ENCODE results near the gene CYGB.
"Not testable (repeated sequence)": the region's sequence is repeated elsewhere in the genome, so short reads cannot be mapped to it uniquely, and the experiment has no call there.

Gene CYGB

DNA sequence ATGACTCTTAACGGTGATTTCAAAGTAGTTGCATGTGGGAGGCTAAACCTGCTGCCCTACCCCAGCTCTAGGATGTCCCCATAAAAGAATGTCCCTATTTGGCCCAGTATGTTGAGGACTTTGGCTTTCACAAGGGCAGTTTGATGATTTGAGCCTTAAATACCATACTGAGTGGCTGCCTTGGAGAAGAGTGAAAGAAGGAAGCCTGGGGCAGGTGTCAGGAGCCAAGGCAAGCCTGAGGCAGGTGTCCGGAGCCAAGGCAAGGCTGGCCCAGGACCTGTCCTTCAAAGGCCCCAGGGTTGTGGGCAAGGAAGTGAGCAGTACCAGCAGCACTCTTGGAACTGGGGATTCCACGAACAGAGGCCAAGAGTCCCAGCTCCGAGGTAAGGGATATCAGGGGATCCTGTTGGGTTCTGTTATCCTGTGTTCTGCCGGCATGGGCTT lies 29.5 kb upstream of the CYGB start:
- DNase-seq, result no peak

DNA sequence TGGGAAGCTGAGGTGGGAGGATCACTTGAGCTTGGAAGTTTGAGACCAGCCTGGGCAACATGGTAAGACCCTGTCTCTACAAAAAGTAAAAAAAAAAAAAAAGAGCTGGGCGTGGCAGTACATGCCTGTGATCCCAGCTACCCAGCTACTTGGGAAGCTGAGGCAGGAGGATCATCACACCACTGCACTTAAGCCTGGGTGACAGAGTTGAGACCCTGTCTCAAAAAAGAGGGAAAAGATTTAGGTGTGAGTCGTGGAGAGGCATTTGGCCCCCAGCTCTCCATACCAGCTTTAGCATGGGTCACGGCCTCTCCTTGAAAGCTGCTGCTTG lies 29.1 kb upstream of the CYGB start:
- DNase-seq, result no peak

DNA sequence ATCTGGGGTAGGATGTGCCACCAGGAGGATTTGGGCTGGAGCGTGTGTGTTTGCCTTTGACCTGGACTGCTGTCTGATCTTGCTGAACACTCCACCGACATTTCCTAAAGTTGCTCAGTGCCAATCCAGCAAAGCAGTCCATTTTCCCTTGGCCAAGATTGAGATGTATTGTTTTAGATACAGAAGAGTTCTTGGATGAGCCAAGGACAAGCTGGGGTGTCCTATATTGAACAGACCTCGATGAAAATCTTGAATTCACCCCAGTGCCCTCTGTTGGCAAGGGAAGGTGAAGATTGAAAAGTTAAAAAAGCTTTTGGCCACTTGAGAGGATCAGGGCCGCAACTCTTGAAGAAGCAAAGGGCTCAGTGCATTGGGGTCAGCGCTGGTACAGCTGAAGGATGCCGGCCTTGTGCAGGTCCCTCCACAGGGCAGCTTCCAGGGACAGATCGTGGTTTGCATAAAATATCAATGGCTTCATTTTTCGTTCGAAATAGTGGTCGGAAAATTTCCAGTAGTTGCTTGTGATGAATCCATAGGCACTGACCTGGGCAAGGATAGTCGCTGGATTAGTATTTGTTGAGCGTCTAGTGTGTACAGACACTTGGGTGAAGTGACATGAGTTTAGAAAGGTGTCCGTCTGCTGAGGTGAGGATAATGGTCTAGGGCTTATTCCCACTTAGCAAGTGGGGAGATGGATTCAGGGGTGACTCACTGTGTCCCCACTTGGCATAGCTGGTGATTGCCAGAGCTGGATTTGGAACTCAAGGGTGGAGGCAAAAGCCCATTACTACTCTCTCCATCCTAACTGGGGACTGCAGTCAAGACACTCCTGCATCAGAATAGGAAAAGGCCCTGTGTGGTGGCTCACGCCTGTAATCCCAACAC lies 28.5 kb upstream of the CYGB start:
- DNase-seq, result no peak

DNA sequence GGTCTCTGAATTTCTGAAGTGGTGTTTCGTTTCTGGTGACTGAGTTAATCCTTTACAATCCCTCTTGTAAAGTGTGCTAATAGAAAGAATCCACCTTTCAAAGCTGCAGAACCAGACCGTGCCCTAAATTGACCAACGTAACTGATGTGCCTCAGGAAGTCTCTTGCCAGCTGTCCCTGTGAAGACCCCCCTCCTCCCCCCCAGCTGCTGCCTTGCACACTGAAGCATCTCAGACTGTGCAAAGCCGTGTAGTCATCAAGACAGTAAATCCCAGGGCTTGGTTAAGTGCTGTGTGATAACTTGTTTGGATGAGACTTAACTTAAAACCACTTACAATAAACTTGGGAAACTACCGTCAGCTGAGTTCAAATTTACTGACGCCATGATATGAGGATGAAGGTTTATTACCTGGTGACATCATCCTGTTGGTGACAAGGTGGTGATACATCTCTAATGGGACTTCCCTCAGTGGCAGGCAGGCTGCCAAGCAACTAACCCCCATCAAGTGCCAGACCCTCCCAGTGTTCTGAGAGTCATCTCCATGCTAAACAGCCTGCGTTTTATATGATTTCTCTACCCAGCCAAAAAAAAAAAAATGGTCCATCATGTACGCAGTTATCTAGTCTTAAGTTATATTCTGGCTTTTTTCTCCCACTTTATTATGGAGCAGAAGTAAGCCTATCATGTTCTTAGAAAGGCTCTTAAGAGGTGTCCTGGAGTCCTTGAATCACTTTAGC lies 27.6 kb upstream of the CYGB start:
- DNase-seq, result peak; percentile 50

DNA sequence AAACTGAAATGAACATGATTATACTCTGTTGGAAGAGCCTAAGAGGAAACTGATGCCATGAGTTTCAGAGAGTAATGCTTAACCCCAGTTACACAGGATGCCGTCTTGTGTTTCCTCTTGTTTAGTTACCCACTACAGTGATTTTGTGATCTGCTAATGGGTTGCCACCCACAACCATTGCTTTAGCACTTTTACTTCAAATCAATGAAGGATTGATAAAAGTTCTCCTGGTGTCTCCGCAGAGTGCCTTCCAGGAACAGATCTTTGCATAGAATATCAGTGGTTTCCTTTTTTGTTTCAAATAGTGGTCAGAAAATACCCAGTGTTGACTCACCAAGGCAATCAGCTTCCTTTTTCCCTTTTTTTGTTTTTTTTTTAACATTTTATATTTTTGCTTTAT lies 25.9 kb upstream of the CYGB start:
- DNase-seq, result not testable (repeated sequence)

DNA sequence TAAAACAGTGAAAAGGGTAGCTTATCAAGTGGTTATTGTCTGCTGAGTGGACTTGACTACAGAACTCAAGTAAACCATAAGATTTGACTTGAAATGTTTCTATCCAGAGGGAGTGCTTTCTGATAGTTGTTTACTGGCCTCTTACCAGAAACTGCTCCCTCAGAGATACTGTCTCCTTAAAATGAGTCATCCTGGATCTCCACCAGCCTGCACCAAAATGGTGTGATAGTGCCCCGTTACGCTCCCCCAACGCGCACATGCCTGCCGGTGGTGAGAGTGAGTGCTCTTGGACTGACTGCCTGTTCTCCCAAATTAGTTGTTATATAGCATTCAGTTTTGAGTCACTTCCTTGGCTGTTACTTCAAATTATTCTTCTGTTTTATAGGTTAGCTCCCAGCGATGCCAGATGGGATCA lies 25.2 kb upstream of the CYGB start:
- no peak for DNase-seq

DNA sequence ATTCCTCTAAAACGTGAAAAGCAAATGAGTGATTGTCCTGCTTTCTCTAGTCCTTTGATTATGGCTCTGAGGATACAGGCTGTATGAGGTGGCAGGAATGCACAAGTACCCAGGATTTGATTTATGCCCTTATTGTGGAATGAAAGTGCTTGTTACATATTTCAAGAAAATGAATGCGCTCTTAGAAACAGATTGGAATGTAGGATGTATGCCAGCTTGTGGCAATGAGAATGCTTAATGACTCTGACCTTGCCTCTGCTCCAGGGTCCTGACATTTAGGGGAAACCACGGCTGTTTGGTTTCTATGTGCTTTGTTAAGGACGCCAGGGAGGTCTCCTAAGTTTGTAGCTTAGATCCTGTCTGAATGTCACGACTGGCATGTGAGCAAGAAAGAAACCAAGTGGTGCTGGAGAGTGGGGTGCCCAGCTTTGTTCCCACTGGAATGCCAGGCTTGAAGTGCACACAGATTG lies 24.3 kb upstream of the CYGB start:
- DNase-seq, result no peak

DNA sequence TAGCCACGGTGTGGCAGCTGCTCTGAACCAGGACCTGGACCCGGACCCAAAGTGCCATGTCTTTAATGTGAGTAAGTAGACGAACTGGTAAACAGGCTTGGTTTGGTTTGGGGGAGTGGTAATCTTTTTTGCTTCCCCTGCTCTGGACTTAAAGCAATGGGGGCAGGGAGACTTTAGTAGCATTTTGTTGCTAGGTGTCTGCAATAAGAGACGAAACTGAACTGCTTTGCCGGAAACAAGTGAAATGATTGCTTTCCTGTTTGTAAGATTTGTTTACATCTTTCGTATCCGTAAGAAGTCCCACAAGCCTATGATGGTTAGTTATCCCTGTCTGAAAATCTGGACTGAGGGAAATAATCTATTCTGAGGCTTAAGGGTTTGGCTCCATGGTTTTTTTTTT lies 23.8 kb upstream of the CYGB start:
- no peak for DNase-seq

DNA sequence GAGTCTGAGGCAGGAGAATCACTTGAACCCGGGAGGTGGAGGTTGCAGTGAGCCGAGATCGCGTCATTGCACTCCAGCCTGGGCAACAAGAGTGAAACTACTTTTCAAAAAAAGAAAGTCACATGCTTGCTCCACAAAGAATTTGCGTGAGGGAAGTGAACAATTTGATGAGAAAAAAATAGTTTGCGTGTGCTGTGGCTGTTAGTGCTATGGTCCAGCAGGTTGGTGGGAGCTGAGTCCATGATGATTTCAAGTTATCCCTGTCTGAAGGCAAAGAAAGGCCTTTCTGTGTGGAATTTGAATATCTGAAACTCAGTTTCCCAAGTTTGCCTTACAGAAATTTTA lies 23.3 kb upstream of the CYGB start:
- no peak for DNase-seq

DNA sequence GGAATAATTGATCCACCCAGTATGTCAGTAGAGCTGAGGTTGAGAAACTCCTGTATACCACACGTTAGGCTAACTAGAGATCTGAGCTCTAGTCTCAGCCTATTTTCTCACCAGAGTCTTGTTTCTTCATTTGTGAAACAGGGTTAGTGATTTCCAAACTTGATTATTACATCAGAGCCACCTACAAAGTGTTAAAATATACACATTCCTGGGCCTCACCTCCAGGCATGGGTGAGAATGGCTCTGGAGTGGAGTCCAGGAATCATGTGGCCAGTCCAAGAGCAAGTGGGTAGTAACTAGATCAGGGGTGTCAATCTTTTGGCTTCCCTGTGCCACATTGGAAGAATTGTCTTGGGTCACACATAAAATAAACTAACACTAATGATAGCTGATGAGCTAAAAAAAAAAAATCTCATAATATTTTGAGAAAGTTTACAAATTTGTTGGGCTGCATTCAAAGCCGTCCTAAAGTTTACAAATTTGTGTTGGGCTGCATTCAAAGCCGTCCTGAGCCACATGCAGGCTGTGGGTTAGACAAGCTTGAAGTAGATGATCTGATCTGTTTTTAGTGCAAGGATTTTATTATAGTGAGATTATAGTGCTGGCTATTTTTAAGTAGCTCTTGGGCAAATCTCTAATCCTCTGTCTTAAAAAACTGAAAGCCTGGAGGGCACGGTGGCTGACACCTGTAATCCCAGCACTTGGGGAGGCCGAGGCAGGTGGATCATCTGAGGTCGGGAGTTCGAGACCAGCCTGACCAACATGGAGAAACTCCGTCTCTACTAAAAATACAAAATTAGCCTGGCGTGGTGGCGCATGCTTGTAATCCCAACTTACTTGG lies 22.7 kb upstream of the CYGB start:
- no peak for DNase-seq

DNA sequence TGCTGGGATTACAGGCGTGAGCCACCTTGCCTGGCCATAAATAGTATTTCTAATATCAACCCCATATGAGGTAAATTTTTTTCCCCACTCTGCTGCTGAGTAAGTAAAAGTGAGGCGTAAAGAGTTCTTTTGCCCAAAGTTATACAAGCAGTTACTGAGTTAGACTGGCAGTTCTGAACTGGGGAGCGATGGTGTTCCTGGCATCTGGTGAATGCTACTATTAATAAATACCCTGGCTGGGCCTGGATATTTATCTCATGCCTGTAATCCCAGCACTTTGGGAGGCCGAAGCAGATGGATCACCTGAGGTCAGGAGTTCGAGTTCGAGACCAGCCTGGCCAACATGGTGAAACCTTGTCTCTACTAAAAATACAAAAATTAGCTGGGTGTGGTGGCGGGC lies 22.0 kb upstream of the CYGB start:
- DNase-seq, result not testable (repeated sequence)

DNA sequence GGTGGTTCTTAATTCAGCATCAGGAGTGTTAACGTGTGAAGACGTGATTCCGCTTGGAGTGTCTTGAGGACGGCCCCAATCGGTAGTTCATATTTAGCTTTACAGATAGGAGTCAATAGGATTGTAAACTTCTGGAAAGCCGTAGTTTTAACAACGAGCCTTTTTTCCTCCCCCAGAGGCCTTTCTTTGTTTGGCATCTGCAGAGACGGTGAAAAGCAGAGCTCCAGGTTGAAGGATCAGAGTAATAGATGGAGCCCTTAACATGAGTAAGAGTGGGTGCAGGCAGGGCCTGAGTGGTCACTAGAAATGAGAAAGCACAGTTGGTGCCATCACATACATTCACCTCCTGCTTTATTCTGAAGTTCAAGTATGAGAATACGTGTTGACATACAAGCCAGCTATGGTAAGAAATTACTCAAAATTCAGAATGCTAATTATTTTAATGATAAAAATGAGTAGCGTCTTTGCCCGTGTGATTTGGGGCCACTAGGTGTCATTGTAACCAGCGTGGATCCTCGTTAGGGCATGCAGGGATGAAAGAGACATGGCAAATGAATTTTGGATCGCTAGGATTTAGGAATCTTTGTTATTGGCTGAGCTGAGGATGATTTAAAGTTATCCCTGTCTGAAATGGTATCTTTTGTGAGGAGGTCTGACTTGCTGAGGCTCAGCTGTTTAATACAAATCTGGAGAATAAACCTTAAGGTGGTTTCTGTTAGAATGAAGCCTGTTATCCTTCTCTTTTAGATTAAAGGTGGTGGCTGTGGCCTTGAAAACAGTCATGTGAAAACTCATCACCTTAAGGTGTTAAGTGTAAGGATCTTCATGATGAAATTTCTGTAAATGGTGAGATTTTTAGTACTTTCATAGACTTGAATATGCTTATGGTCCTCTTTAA lies 20.9 kb upstream of the CYGB start:
- no peak for DNase-seq

DNA sequence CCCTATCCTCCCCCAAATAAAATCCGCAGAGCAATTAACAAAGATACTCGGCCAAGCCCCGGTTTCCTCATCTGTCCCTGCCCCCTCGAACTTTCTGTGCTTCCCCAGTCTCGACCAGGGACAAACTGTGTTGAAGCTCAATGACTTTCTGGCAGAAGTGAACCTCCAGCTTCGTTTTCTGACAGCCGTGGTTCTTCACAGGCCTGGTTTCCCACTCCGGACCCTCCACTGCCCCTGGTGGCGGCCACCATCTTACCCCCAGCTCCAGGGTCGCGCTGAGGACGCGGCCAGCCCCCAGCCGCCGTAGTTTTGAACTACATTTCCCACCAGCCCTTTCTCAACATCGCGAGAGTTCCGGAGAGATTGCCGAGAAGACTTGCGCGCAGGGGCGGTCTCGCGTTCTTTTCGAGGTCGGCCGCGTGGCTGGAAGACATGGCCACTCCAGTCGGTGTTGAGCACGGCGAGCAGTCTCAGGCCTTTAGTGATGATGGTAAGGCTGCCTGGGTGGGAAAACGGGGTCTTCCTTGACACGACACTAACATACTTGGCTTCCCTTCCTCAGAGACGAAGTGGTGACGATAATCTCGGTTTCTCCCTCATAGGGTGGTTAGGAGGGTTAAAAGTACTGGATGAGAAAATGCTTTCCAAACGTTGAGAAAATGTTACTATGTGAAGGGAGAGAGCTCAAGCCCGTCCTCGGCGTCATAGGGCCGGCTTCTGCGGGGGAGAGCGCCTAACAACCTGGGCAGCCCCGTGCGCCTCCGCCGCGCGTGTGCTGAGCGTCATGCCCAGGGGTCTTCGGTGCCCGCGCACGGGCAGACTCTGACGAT lies 20.1 kb upstream of the CYGB start:
- peak; percentile 90 for DNase-seq

DNA sequence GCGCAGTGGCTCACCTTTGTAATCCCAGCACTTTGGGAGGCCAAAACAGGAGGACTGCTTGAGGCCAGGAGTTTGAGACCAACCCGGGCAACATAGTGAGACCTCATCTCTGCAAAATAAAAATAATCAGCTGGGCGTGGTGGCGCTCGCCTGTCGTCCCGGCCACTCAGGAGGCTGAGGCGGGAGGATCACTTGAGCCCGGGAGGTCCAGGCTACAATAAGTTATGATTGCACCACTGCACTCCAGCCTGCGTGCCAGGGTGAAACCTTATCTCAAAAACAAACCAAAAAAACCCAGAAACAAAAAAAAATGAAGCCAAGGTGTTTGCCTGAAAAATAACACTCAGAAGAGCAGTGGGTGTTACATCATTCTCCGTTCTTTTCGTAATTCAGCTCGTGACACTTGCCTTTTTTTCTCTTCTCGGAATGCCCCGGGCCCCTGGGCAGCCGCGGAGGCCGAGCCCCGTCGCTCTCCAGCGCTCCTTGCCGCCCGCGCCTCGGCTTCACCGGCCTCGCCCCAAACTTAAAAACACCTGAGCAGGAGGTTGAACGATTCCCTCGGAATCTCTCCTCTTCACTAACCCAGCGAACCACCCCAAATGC lies 19.4 kb upstream of the CYGB start:
- DNase-seq, result peak; percentile 44

DNA sequence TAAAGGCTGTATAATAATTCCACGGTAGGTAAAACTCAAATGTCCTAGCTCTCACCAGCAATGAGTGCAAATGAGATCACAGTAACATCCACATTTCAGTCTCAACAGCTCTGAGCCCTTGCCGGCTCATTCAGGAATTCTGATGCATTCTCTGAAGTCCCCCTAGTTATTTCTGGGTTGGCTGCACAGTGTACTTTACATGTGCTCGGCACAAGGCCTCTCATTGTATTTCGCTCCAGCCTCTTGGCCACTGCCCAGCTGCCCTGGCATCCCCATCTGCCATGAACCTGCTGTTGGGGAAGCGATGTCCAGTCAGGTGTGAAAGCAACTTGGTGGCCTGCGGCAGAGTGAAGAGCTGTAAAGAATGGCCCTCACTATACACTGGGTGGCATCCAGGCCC lies 16.6 kb upstream of the CYGB start:
- DNase-seq, result no peak

DNA sequence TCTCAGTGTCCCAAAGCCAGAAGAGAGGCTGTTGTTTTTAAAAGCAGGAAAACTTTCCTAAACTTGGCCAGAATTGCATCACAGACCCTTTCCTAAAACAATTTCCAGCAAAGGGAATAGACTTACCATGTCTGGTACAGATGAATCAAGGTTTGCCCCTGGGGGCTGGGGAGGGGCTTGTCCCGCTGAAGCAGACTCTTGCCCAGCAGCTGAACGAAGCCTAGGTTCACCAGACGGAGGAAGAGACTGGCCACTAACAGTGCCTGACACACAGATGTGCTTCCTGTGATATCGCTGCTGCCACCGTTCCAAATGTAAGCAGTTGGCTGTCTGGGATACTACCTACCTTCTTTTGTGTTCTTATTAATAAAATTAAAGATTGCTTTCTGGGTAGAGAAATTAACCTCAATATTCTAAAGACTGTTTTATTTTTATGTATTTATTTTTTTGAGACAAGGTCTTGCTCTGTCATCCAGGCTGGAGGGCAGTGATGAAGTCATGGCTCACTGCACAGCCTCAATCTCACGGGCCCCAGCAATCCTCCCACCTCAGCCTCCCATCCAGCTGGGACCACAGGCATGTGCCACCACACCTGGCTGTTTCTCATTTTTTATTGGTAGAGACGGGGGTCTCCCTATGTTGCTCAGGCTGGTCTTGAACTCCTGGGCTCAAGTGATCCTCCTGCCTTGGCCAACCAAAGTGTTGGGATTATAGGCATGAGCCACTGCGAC lies 15.8 kb upstream of the CYGB start:
- DNase-seq, result no peak

DNA sequence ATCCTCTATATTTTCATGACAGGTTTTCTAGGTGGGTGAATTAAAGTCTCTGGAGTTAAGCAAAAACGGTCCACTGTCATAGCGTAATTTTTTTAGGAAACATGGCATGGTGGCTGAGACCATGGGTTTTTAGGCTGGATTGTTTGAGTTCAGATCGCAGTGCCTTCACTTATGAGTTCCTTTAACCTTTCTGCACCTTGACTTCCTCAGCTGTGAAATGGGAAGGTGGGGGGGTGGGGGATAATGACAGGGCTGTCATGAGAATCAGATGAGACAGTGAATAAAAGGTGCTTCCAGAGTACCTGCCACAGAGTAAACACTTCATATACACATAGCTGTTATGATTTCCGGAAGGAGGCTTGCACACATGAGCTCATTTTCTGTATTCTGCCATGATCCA lies 14.2 kb upstream of the CYGB start:
- DNase-seq, result no peak

DNA sequence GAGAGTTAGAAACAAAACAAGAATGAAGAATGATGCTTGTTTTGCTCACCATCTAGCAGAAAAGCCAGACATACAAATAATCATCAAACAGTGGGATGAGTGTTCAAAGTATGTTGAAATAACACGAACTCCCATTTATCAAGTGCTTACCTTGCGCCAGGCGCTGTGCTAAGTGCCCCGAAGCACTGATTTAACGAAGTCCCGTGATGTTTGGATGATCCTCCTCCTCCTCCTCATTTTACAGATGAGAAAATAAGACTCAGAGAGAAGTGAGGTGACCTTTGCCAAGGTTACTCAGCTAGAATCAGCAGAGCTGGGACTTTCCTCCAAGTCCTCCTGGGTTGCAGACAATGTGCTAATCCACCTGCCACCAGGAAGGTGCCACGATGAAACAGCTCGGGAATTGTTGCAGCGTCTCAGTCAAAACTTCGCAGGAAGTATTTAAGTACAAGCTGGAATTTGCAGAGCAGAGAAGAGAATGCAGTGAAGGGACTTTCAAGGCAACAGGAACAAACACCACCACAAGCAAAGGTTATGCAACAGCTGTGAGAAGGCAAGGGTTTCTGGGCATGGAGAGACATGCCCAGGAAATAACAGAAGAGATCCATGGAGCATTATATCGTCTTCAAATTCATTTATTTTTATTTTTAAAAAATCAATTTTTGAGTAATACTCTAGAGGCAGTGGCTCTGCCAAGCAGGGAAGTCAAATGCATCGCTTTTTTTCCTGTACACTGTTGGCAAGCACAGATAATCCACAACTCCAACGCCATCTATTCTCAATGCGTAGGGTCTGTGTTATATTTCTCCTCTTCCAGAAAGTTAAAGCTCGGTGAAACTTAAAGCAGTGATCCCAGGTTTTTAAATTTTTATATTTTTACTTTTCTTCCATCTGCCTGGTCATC lies 13.5 kb upstream of the CYGB start:
- no peak for DNase-seq

DNA sequence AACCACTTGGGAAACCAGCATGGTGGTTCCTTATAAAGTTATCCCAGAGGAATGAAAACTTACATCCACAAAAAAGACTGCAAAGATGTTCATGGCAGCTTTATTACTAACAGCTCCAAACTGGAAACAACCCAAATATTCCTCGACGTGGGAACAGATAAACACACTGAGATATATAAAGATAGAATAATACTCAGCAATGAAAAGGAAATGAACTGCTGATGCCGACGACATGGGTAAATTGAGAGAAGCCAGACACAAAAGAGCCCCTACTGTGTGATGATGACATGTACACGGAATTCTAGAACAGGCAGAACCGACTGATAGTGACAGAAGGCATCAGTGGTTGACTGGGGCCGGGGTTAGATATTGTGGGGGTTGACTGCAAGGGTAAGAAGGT lies 12.0 kb upstream of the CYGB start:
- no peak for DNase-seq
